Naive B cell (primary cell): ENCODE results near the gene RTL9. TPM values are rescaled to one million over a fixed set of nuclear protein-coding genes. Genes with fewer than 3 reads are reported as not detected.
A peak's percentile ranks its signal among the peaks of the same experiment; 100 is the strongest.
"Not testable (repeated sequence)": the region's sequence is repeated elsewhere in the genome, so short reads cannot be mapped to it uniquely, and the experiment has no call there.

Experiments
- ATAC-seq, 2 donors: fragments of 150-1000 bp; cut with Tn5 transposase; 2 replicates each; pipeline ENCODE4 v1.10.0; 2021; ENCODE audit warnings: low read depth in 2 of 2, mild to moderate bottlenecking in 2 of 2, moderate library complexity in 2 of 2
- DNase-seq: peaks from one replicate; pipeline ENCODE4 v3.0.0; 2022
- H3K27ac Mint-ChIP-seq, 6 donors: one replicate each; pipeline ENCODE4 v1.8.0; 2020 to 2022; ENCODE audit warnings: mild to moderate bottlenecking in 6 of 6, mixed read lengths in 6 of 6, moderate library complexity in 5 of 6, inconsistent platforms in 2 of 6
- H3K27me3 Mint-ChIP-seq, 3 donors: one replicate each; pipeline ENCODE4 v1.8.0; 2021 to 2022; ENCODE audit warnings: mixed read lengths in 3 of 3, mild to moderate bottlenecking in 1 of 3
- H3K36me3 Mint-ChIP-seq, 2 donors: one replicate each; pipeline ENCODE4 v1.8.0; 2020 to 2022; ENCODE audit warnings: mixed read lengths in 2 of 2, inconsistent platforms in 1 of 2, mild to moderate bottlenecking in 1 of 2
- H3K4me1 Mint-ChIP-seq, 3 donors: one replicate each; pipeline ENCODE4 v1.8.0; 2020 to 2022; ENCODE audit warnings: mixed read lengths in 3 of 3, inconsistent platforms in 1 of 3, mild to moderate bottlenecking in 1 of 3, moderate library complexity in 1 of 3
- H3K4me3 Mint-ChIP-seq, 8 donors: one replicate each; pipeline ENCODE4 v1.8.0; 2020 to 2022; ENCODE audit warnings: mild to moderate bottlenecking in 8 of 8, mixed read lengths in 8 of 8, moderate library complexity in 8 of 8, inconsistent platforms in 2 of 8
- H3K9me3 Mint-ChIP-seq, 7 donors: one replicate each; pipeline ENCODE4 v1.8.0; 2020 to 2022; ENCODE audit warnings: mixed read lengths in 7 of 7, mild to moderate bottlenecking in 5 of 7, inconsistent platforms in 2 of 7, moderate library complexity in 1 of 7
- polyA plus RNA-seq, 6 donors: library from polyadenylated mRNA; unstranded; fragments of 300-500 nt; fragmentation: Illumina TruSeq; gene quantifications; one replicate each; pipeline ENCODE4 v1.2.3, GENCODE V29; 2021; ENCODE audit warnings: low read depth in 6 of 6

Gene RTL9
- polyA plus RNA-seq, 6 donors from 2014 or later, result not detected

- H3K4me3 Mint-ChIP-seq, result peak overlapping the region in 1 of 8 donors; percentile 34
These were observed 37.0 kb upstream of the RTL9 start for GRCh38 chrX:110321670-110322069.

GRCh38 chrX:110322603-110323002 lies 36.0 kb upstream of the RTL9 start:
- peaks cover 0 to 17% (median 5%) of the 10 kb centered on the region in 3 donors for H3K4me1 Mint-ChIP-seq
- no peaks in the 10 kb centered on the region for H3K27me3 Mint-ChIP-seq
- H3K27ac Mint-ChIP-seq, result no peak overlapping the region
- H3K9me3 Mint-ChIP-seq, result peaks cover 0 to 3% (median 0%) of the 10 kb centered on the region in 7 donors
- no peak overlapping the region for H3K4me3 Mint-ChIP-seq
- no peak for ATAC-seq
- no peaks in the 10 kb centered on the region for H3K36me3 Mint-ChIP-seq
- DNase-seq, result no peak

More at GRCh38 chrX:110321670-110322069, 37.0 kb upstream of the RTL9 start:
- Mint-ChIP-seq H3K27me3 (no peaks in the 10 kb centered on the region), H3K9me3 (peaks cover 0 to 3% (median 0%) of the 10 kb centered on the region in 7 donors), H3K4me1 (peaks cover 0 to 17% (median 5%) of the 10 kb centered on the region in 3 donors), H3K36me3 (no peaks in the 10 kb centered on the region), H3K27ac (peak overlapping the region in 3 of 6 donors; percentile 22 to 76 (median 54))
- peak; percentile 18 to 22 for ATAC-seq
- peak; percentile 39 for DNase-seq

- no peak for DNase-seq
- Mint-ChIP-seq H3K4me3 (no peak overlapping the region), H3K36me3 (no peaks in the 10 kb centered on the region), H3K27me3 (no peaks in the 10 kb centered on the region), H3K9me3 (peaks cover 0 to 1% (median 0%) of the 10 kb centered on the region in 7 donors), H3K27ac (no peak overlapping the region), H3K4me1 (peaks cover 0 to 5% (median 4%) of the 10 kb centered on the region in 3 donors)
- ATAC-seq, result no peak
These were observed 31.9 kb upstream of the RTL9 start for GRCh38 chrX:110326712-110327111.

GRCh38 chrX:110327336-110327735 lies 31.3 kb upstream of the RTL9 start:
- H3K27ac Mint-ChIP-seq, result no peak overlapping the region
- ATAC-seq, result no peak

GRCh38 chrX:110328613-110329012 lies 30.0 kb upstream of the RTL9 start:
- H3K4me3 Mint-ChIP-seq, DNase-seq, ATAC-seq, H3K4me1 Mint-ChIP-seq, H3K36me3 Mint-ChIP-seq, H3K27ac Mint-ChIP-seq, H3K27me3 Mint-ChIP-seq, H3K9me3 Mint-ChIP-seq: not testable (repeated sequence)

More at GRCh38 chrX:110327336-110327735, 31.3 kb upstream of the RTL9 start:
- Mint-ChIP-seq H3K4me3 (no peak overlapping the region), H3K36me3 (no peaks in the 10 kb centered on the region), H3K9me3 (peaks cover 0 to 1% (median 0%) of the 10 kb centered on the region in 7 donors), H3K4me1 (no peaks in the 10 kb centered on the region), H3K27me3 (no peaks in the 10 kb centered on the region)
- DNase-seq, result no peak

GRCh38 chrX:110331444-110332030 lies 27.1 kb upstream of the RTL9 start:
- no peaks in the 10 kb centered on the region for H3K4me1 Mint-ChIP-seq
- peaks cover 0 to 3% (median 0%) of the 10 kb centered on the region in 7 donors for H3K9me3 Mint-ChIP-seq
- H3K4me3 Mint-ChIP-seq, result no peak overlapping the region
- no peaks in the 10 kb centered on the region for H3K27me3 Mint-ChIP-seq
- no peak overlapping the region for H3K27ac Mint-ChIP-seq
- DNase-seq (no peak), ATAC-seq (no peak)
- H3K36me3 Mint-ChIP-seq, result no peaks in the 10 kb centered on the region

GRCh38 chrX:110333458-110333857 lies 25.2 kb upstream of the RTL9 start:
- not testable (repeated sequence) for H3K27me3 Mint-ChIP-seq, H3K9me3 Mint-ChIP-seq, H3K4me3 Mint-ChIP-seq, H3K4me1 Mint-ChIP-seq, ATAC-seq, DNase-seq, H3K27ac Mint-ChIP-seq, H3K36me3 Mint-ChIP-seq

- no peak for ATAC-seq
- DNase-seq, result no peak
- H3K9me3 Mint-ChIP-seq, result peaks cover 0 to 2% (median 0%) of the 10 kb centered on the region in 7 donors
- H3K27me3 Mint-ChIP-seq, result no peaks in the 10 kb centered on the region
- H3K4me3 Mint-ChIP-seq, result no peak overlapping the region
- no peaks in the 10 kb centered on the region for H3K4me1 Mint-ChIP-seq
- H3K36me3 Mint-ChIP-seq, result no peaks in the 10 kb centered on the region
- H3K27ac Mint-ChIP-seq, result no peak overlapping the region
These were observed 19.7 kb upstream of the RTL9 start for GRCh38 chrX:110338935-110339334.

GRCh38 chrX:110341189-110342035 lies 17.2 kb upstream of the RTL9 start:
- DNase-seq, result no peak
- no peaks in the 10 kb centered on the region for H3K4me1 Mint-ChIP-seq
- no peaks in the 10 kb centered on the region for H3K27me3 Mint-ChIP-seq
- no peaks in the 10 kb centered on the region for H3K36me3 Mint-ChIP-seq
- H3K27ac Mint-ChIP-seq, result no peak overlapping the region
- peaks cover 0 to 2% (median 0%) of the 10 kb centered on the region in 7 donors for H3K9me3 Mint-ChIP-seq
- ATAC-seq, result no peak
- H3K4me3 Mint-ChIP-seq, result no peak overlapping the region

GRCh38 chrX:110346681-110347080 lies 12.0 kb upstream of the RTL9 start:
- Mint-ChIP-seq H3K4me3 (no peak overlapping the region), H3K27me3 (no peaks in the 10 kb centered on the region), H3K4me1 (no peaks in the 10 kb centered on the region), H3K9me3 (peaks cover 0 to 2% (median 0%) of the 10 kb centered on the region in 7 donors), H3K36me3 (no peaks in the 10 kb centered on the region), H3K27ac (no peak overlapping the region)
- ATAC-seq (no peak), DNase-seq (no peak)

GRCh38 chrX:110359273-110359672 lies 625 bp downstream of the RTL9 start:
- no peak for ATAC-seq
- no peaks in the 10 kb centered on the region for H3K4me1 Mint-ChIP-seq
- no peak overlapping the region for H3K27ac Mint-ChIP-seq
- H3K9me3 Mint-ChIP-seq, result peaks cover 0 to 4% (median 0%) of the 10 kb centered on the region in 7 donors
- no peak overlapping the region for H3K4me3 Mint-ChIP-seq
- no peaks in the 10 kb centered on the region for H3K27me3 Mint-ChIP-seq
- no peaks in the 10 kb centered on the region for H3K36me3 Mint-ChIP-seq
- no peak for DNase-seq

- ATAC-seq (no peak), DNase-seq (no peak)
- Mint-ChIP-seq H3K27me3 (peaks cover 0 to 11% (median 0%) of the 10 kb centered on the region in 3 donors), H3K4me3 (no peak overlapping the region), H3K36me3 (no peaks in the 10 kb centered on the region), H3K27ac (peak overlapping the region in 1 of 6 donors; percentile 4), H3K4me1 (no peaks in the 10 kb centered on the region), H3K9me3 (peaks cover 0 to 3% (median 0%) of the 10 kb centered on the region in 7 donors)
These were observed 4.6 kb downstream of the RTL9 start for GRCh38 chrX:110363244-110363643.

- ATAC-seq, result no peak
- Mint-ChIP-seq H3K36me3 (no peaks in the 10 kb centered on the region), H3K27ac (no peak overlapping the region), H3K4me3 (no peak overlapping the region), H3K4me1 (no peaks in the 10 kb centered on the region), H3K27me3 (peaks cover 0 to 8% (median 6%) of the 10 kb centered on the region in 3 donors), H3K9me3 (peaks cover 0 to 2% (median 0%) of the 10 kb centered on the region in 7 donors)
- DNase-seq, result no peak
These were observed 14.7 kb downstream of the RTL9 start for GRCh38 chrX:110373310-110373709.

GRCh38 chrX:110374559-110374958 lies 15.9 kb downstream of the RTL9 start:
- DNase-seq, result no peak
- Mint-ChIP-seq H3K36me3 (no peaks in the 10 kb centered on the region), H3K4me3 (no peak overlapping the region), H3K27ac (no peak overlapping the region), H3K27me3 (peaks cover 0 to 17% (median 6%) of the 10 kb centered on the region in 3 donors), H3K9me3 (peaks cover 0 to 4% (median 0%) of the 10 kb centered on the region in 7 donors), H3K4me1 (no peaks in the 10 kb centered on the region)
- no peak for ATAC-seq
